ENCODE data around the gene CATSPER3.

GRCh38 chr5:135050244-135050767 is 82.6 kb downstream of the CATSPER3 start:
- TF ChIP-seq, protein P1, sequence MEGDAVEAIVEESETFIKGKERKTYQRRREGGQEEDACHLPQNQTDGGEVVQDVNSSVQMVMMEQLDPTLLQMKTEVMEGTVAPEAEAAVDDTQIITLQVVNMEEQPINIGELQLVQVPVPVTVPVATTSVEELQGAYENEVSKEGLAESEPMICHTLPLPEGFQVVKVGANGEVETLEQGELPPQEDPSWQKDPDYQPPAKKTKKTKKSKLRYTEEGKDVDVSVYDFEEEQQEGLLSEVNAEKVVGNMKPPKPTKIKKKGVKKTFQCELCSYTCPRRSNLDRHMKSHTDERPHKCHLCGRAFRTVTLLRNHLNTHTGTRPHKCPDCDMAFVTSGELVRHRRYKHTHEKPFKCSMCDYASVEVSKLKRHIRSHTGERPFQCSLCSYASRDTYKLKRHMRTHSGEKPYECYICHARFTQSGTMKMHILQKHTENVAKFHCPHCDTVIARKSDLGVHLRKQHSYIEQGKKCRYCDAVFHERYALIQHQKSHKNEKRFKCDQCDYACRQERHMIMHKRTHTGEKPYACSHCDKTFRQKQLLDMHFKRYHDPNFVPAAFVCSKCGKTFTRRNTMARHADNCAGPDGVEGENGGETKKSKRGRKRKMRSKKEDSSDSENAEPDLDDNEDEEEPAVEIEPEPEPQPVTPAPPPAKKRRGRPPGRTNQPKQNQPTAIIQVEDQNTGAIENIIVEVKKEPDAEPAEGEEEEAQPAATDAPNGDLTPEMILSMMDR (conservative IDR thresholded peaks at IDR 0.05; ENCODE audit: low read depth, low read length) = no peak
- TF ChIP-seq EZH2 (IDR thresholded peaks at IDR 0.05; ENCODE audit: low read length, unreplicated experiment) (no peak), EZH2phosphoT487 (IDR thresholded peaks at IDR 0.05; ENCODE audit: borderline replicate concordance, low read length) (no peak)

Measured in PC-3 (cell line).